Cardiac muscle cell (in vitro differentiated cells and primary cell): ENCODE results near the gene HOXB1. TPM values are rescaled to one million over a fixed set of nuclear protein-coding genes. Genes with fewer than 3 reads are reported as not detected.
"Not testable (repeated sequence)": the region's sequence is repeated elsewhere in the genome, so short reads cannot be mapped to it uniquely, and the experiment has no call there.

ENCODE experiments used
- DNase-seq, 2 donors: peaks; one replicate each; pipeline versions ENCODE4 v3.0.0 to v3.0.0-alpha.2; 2010 to 2017; ENCODE audit warnings: low read depth in 1 of 2, low spot score in 1 of 2
- H3K27ac ChIP-seq: fragments of 200-600 bp; sonication (generic); 2 replicates; pipeline ENCODE4 v1.5.1; 2016
- H3K27me3 ChIP-seq: fragments of 200-600 bp; sonication (generic); 2 replicates; pipeline ENCODE4 v1.6.0; 2016; ENCODE audit warnings: control low read depth
- H3K36me3 ChIP-seq: fragments of 200-600 bp; sonication (generic); 2 replicates; pipeline ENCODE4 v1.5.1; 2016; ENCODE audit warnings: control low read depth
- H3K4me1 ChIP-seq: fragments of 200-600 bp; sonication (generic); 2 replicates; pipeline ENCODE4 v1.8.1; 2017; ENCODE audit warnings: low read depth, mild to moderate bottlenecking, mixed run types
- H3K4me3 ChIP-seq: fragments of 200-600 bp; sonication (generic); 2 replicates; pipeline ENCODE4 v1.5.1; 2016; ENCODE audit warnings: mild to moderate bottlenecking
- H3K9me3 ChIP-seq: fragments of 200-600 bp; sonication (generic); 2 replicates; pipeline ENCODE4 v1.5.1; 2017; ENCODE audit warnings: low read depth, mild to moderate bottlenecking, control low read depth
- polyA plus RNA-seq: library from polyadenylated mRNA; unstranded; fragments of >200 nt; fragmentation: Nextera tagmentation; extraction: Ambion mirVana; gene quantifications from 2 replicates; pipeline ENCODE4 v1.2.1, GENCODE V29; 2016
- total RNA-seq: library from RNA; depleted of rRNA; stranded (reverse); fragments of >200 nt; gene quantifications from 2 replicates; pipeline ENCODE4 v1.2.3, GENCODE V29; 2016
- TF ChIP-seq, protein P1 (sequence below): IDR thresholded peaks from 2 replicates; pipeline ENCODE4 v1.5.1; 2012; ENCODE audit warnings: low read depth, mild to moderate bottlenecking, low read length

The HOXB1 gene
- total and polyA plus RNA-seq, 2 experiments from 2014 or later = 6.6 to 9.1 TPM

DNA sequence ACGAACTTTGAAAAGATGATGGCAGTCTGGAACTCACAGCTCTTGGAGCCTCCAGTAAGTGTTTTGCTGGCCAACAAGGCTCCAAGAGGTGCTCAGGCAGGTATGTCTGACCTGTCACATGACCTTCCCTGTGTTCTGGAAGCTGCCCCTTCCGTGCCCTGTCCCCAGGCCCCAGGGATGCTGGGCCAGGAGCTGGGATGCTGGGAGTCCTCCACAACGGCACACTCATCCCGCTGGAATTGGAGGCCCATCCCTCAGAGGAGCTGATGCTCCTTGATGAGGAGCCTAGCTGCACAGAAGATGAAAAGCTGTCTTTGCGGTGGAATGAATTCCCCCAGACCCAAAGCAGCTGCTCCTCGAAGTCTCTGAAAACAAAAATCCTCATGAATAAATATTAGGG, 47.8 kb downstream of the HOXB1 start:
- Histone ChIP-seq H3K4me3 (no peak overlapping the region), H3K36me3 (no peaks in the 10 kb centered on the region), H3K9me3 (no peaks in the 10 kb centered on the region), H3K27ac (no peak overlapping the region), H3K4me1 (no peaks in the 10 kb centered on the region), H3K27me3 (no peaks in the 10 kb centered on the region)
- no peak for DNase-seq
- TF ChIP-seq, protein P1, sequence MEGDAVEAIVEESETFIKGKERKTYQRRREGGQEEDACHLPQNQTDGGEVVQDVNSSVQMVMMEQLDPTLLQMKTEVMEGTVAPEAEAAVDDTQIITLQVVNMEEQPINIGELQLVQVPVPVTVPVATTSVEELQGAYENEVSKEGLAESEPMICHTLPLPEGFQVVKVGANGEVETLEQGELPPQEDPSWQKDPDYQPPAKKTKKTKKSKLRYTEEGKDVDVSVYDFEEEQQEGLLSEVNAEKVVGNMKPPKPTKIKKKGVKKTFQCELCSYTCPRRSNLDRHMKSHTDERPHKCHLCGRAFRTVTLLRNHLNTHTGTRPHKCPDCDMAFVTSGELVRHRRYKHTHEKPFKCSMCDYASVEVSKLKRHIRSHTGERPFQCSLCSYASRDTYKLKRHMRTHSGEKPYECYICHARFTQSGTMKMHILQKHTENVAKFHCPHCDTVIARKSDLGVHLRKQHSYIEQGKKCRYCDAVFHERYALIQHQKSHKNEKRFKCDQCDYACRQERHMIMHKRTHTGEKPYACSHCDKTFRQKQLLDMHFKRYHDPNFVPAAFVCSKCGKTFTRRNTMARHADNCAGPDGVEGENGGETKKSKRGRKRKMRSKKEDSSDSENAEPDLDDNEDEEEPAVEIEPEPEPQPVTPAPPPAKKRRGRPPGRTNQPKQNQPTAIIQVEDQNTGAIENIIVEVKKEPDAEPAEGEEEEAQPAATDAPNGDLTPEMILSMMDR = no peak

DNA sequence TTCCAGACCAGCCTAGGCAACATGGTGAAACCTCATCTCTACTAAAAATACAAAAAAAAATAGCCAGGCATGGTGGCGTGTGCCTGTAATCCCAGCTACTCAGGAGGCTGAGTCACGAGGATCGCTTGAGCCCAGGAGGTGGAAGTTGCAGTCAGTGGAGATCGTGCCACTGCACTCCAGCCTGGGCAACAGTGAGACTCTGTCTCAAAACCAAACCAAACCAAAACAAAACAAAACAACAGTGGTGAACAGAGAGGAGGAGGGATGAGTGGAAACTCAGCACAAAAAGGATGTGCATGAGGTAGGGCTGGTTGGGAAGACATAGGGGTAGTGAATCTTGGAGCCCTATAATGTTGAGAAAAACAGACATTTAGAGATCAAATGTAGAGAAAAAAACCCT, 48.5 kb downstream of the HOXB1 start:
- not testable (repeated sequence) for H3K4me1 ChIP-seq, H3K36me3 ChIP-seq, H3K27me3 ChIP-seq, H3K27ac ChIP-seq, H3K9me3 ChIP-seq, DNase-seq, H3K4me3 ChIP-seq

DNA sequence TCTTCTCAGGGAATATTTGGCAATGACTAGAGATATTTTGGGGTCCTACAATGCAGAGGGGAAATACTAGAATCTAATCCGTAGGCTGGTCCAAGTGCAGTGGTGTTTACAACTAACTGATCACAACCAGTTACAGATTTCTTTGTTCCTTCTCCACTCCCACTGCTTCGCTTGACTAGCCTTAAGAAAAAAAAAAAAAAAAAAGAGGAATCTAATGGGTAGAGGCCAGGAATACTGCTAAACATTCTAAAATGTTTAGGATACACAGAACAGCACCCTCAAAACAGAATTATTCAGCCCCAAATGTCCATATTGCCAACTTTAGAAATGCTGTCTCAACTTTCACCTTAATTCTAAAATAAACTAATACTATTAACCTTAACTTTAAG, 51.8 kb downstream of the HOXB1 start:
- no peak overlapping the region for H3K4me3 ChIP-seq
- no peaks in the 10 kb centered on the region for H3K27me3 ChIP-seq
- no peak overlapping the region for H3K27ac ChIP-seq
- TF ChIP-seq, protein P1 = no peak
- no peaks in the 10 kb centered on the region for H3K36me3 ChIP-seq
- H3K4me1 ChIP-seq = no peaks in the 10 kb centered on the region
- no peak for DNase-seq
- no peaks in the 10 kb centered on the region for H3K9me3 ChIP-seq

Other genes with a start within 250 kb of the HOXB1 start
- gene SKAP1, start 100.8 kb downstream of the HOXB1 start, total RNA-seq = 0.36 TPM in 1 of 2 replicates, not detected in the other
- gene SKAP1, start 100.8 kb downstream of the HOXB1 start, polyA plus RNA-seq = 0.65 TPM in 1 of 2 replicates, not detected in the other
- 111 and 114 TPM in 2 replicates for gene HOXB2, start 14.1 kb upstream of the HOXB1 start, total RNA-seq
- gene HOXB2, start 14.1 kb upstream of the HOXB1 start, polyA plus RNA-seq = 107 and 116 TPM in 2 replicates
- gene HOXB4, start 47.3 kb upstream of the HOXB1 start, total RNA-seq = 12.2 and 12.5 TPM in 2 replicates
- 5.4 TPM in 2 replicates for gene HOXB4, start 47.3 kb upstream of the HOXB1 start, polyA plus RNA-seq
- gene HOXB3, start 59.2 kb upstream of the HOXB1 start, total RNA-seq = 37.7 and 42.4 TPM in 2 replicates
- gene HOXB3, start 59.2 kb upstream of the HOXB1 start, polyA plus RNA-seq = 24.7 and 24.9 TPM in 2 replicates
- gene HOXB5, start 62.8 kb upstream of the HOXB1 start, total RNA-seq = 0.24 TPM in 1 of 2 replicates, not detected in the other
- 0.46 and 1.9 TPM in 2 replicates for gene HOXB5, start 62.8 kb upstream of the HOXB1 start, polyA plus RNA-seq
- gene HOXB6, start 74.0 kb upstream of the HOXB1 start, total RNA-seq = 0.12 TPM in 1 of 2 replicates, not detected in the other
- gene HOXB6, start 74.0 kb upstream of the HOXB1 start, polyA plus RNA-seq = not detected in 2 replicates
- gene HOXB7, start 80.0 kb upstream of the HOXB1 start, total RNA-seq = not detected in 2 replicates
- 0.81 TPM in 1 of 2 replicates, not detected in the other for gene HOXB7, start 80.0 kb upstream of the HOXB1 start, polyA plus RNA-seq
- gene HOXB8, start 84.3 kb upstream of the HOXB1 start, total RNA-seq = not detected in 2 replicates
- not detected in 2 replicates for gene HOXB8, start 84.3 kb upstream of the HOXB1 start, polyA plus RNA-seq
- gene HOXB9, start 95.3 kb upstream of the HOXB1 start, total RNA-seq = not detected in 2 replicates
- gene HOXB9, start 95.3 kb upstream of the HOXB1 start, polyA plus RNA-seq = not detected in 2 replicates
- not detected in 2 replicates for gene PRAC1, start 191.5 kb upstream of the HOXB1 start, total RNA-seq
- not detected in 2 replicates for gene PRAC1, start 191.5 kb upstream of the HOXB1 start, polyA plus RNA-seq
- gene PRAC2, start 192.2 kb upstream of the HOXB1 start, total RNA-seq = not detected in 2 replicates
- gene PRAC2, start 192.2 kb upstream of the HOXB1 start, polyA plus RNA-seq = not detected in 2 replicates
- not detected in 2 replicates for gene HOXB13, start 197.7 kb upstream of the HOXB1 start, total RNA-seq
- gene HOXB13, start 197.7 kb upstream of the HOXB1 start, polyA plus RNA-seq = not detected in 2 replicates